Lower lobe of right lung (tissue), 2 donors: ENCODE data around the gene CHAMP1. TPM values are rescaled to one million over a fixed set of nuclear protein-coding genes. Genes with fewer than 3 reads are reported as not detected.

Experiments
- ATAC-seq, 2 donors: fragments of 200-7000 bp; cut with Tn5 transposase; one replicate each; pipeline ENCODE4 v1.9.1; 2020 to 2022; ENCODE audit warnings: mild to moderate bottlenecking in 2 of 2, moderate library complexity in 2 of 2
- DNase-seq: peaks from one replicate; pipeline ENCODE4 v3.0.0-alpha.2; 2020
- H3K27ac ChIP-seq: fragments of 200-600 bp; one replicate; pipeline ENCODE4 v1.8.0; 2022
- H3K27me3 ChIP-seq: fragments of 200-600 bp; one replicate; pipeline ENCODE4 v1.8.0; 2022; ENCODE audit warnings: low read depth
- H3K36me3 ChIP-seq: fragments of 200-600 bp; one replicate; pipeline ENCODE4 v1.8.0; 2022; ENCODE audit warnings: mild to moderate bottlenecking
- H3K4me1 ChIP-seq: fragments of 200-600 bp; one replicate; pipeline ENCODE4 v1.8.0; 2022
- H3K4me3 ChIP-seq: fragments of 200-600 bp; one replicate; pipeline ENCODE4 v1.8.0; 2022; ENCODE audit warnings: mild to moderate bottlenecking
- H3K9me3 ChIP-seq: fragments of 200-600 bp; one replicate; pipeline ENCODE4 v1.8.0; 2022
- intact Hi-C: fragments of 100-400 bp; cut with DNase I; formaldehyde crosslinking; loops from one replicate; pipeline ENCODE4 v1.11.0; 2022
- long read RNA-seq: library from polyadenylated mRNA; unstranded; transcript quantifications from one replicate; pipeline ENCODE4 v2.0.0, GENCODE V29; 2021
- total RNA-seq: library from RNA; stranded (reverse); fragmentation: NEBNext Ultra II Directional; extraction: Animal tissue kit (Norgen Biotek cat#: 25700); gene quantifications from one replicate; pipeline ENCODE4 v1.2.1, GENCODE V29; 2021
- TF ChIP-seq, protein P1 (sequence below): fragments of 200-600 bp; IDR thresholded peaks from one replicate; pipeline ENCODE4 v1.8.0; 2022; ENCODE audit warnings: antibody characterized with exemption, mild to moderate bottlenecking
- donor health status: DM: no; HTN: yes; CAD: no; lungs with severe emphysema.

Gene CHAMP1
- total RNA-seq = 19.3 TPM
- long read RNA-seq, partial matches to known transcripts = 0 of 2 reads
- long read RNA-seq, other reads (novel, unspliced or antisense) = 1 of 2 reads

- ATAC-seq (peak; percentile 98), DNase-seq (peak; percentile 98)
- H3K4me3 ChIP-seq = peak within 1 kb of the TSS; percentile 94
- intact Hi-C loops = no loop called here
- TF ChIP-seq, protein P1, sequence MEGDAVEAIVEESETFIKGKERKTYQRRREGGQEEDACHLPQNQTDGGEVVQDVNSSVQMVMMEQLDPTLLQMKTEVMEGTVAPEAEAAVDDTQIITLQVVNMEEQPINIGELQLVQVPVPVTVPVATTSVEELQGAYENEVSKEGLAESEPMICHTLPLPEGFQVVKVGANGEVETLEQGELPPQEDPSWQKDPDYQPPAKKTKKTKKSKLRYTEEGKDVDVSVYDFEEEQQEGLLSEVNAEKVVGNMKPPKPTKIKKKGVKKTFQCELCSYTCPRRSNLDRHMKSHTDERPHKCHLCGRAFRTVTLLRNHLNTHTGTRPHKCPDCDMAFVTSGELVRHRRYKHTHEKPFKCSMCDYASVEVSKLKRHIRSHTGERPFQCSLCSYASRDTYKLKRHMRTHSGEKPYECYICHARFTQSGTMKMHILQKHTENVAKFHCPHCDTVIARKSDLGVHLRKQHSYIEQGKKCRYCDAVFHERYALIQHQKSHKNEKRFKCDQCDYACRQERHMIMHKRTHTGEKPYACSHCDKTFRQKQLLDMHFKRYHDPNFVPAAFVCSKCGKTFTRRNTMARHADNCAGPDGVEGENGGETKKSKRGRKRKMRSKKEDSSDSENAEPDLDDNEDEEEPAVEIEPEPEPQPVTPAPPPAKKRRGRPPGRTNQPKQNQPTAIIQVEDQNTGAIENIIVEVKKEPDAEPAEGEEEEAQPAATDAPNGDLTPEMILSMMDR = no peak
- no peaks in the 10 kb centered on the region for H3K27me3 ChIP-seq
- no peaks in the 10 kb centered on the region for H3K9me3 ChIP-seq
- peak within 1 kb of the TSS; percentile 95 for H3K27ac ChIP-seq
- peaks cover 37% of the 10 kb centered on the region for H3K4me1 ChIP-seq
- H3K36me3 ChIP-seq = no peaks in the 10 kb centered on the region
These were observed at the start of gene CHAMP1 for GRCh38 chr13:114314074-114314912. Gene CHAMP1, plus strand, starts transcription at chr13:114314503. Its CDS starts 9,340 bp downstream, at chr13:114323843.

DNA sequence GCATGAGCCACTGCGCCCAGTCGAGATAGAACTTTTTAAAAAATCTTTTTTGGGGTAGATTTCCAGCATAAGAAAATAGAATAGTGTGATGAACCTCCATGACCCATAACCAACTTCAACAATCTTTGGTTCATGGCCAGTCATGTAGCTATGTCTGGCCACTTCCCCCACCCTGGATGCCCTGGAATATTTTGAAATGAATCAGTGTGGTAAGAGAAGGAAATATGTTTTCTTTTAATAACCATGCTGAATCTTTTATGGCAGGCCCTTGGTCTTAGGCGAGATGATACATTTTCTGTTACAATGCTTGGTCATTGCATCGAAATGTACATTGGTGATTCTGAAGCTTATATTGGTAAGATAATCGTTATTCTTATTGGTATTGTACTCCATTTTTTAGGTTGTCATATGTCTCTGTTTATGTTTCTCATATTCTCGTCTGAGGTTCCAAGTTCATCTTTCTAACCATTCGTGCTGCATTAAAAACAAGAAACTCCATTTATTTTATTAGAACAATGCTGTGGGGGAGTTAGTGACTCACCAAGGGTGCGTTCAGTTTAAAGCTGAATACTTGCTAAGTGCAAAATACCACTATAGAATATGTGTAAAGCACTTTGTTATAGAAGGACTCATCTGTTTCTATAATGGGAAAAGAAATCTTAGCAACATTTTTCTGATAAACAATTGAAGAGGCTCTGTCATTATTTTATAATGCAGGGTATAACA is 49.3 kb upstream of the CHAMP1 start:
- H3K4me1 ChIP-seq = no peaks in the 10 kb centered on the region
- TF ChIP-seq, protein P1 = no peak
- no peaks in the 10 kb centered on the region for H3K9me3 ChIP-seq
- ATAC-seq (no peak), DNase-seq (no peak)
- intact Hi-C loops = no loop called here
- no peak overlapping the region for H3K4me3 ChIP-seq
- H3K27ac ChIP-seq = no peak overlapping the region
- peaks cover 100% of the 10 kb centered on the region for H3K36me3 ChIP-seq
- H3K27me3 ChIP-seq = no peaks in the 10 kb centered on the region

DNA sequence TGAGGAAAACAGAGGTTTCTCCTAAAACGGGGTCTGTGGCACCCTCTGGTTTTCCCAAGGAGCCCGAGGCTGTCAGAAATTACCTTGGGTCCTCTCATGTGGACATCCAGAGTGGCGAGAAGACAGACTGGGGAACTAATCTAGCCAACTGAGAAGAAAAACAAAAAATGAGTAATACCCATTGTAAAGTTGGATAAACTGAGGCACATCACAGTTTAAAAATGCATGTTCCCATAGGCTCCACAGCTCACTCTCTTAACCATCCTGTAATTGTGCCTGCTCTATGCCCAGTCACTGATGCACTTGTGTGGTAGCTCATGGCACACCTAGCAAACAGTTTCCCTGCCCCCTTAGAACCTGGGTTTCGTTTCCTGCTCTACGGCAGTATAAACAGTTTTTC is 48.1 kb upstream of the CHAMP1 start:
- intact Hi-C loops = no loop called here
- ATAC-seq (no peak), DNase-seq (no peak)
- TF ChIP-seq, protein P1 = no peak
- Histone ChIP-seq H3K27me3 (no peaks in the 10 kb centered on the region), H3K4me3 (no peak overlapping the region), H3K36me3 (peaks cover 95% of the 10 kb centered on the region), H3K9me3 (no peaks in the 10 kb centered on the region), H3K4me1 (no peaks in the 10 kb centered on the region), H3K27ac (no peak overlapping the region)

GRCh38 chr13:114268344-114269280 is 45.7 kb upstream of the CHAMP1 start:
- Histone ChIP-seq H3K9me3 (no peaks in the 10 kb centered on the region), H3K27ac (no peak overlapping the region), H3K27me3 (no peaks in the 10 kb centered on the region), H3K4me3 (no peak overlapping the region), H3K36me3 (peaks cover 91% of the 10 kb centered on the region), H3K4me1 (no peaks in the 10 kb centered on the region)
- DNase-seq = no peak
- ATAC-seq = peak; percentile 21 to 27
- TF ChIP-seq, protein P1 = no peak
- intact Hi-C loops = no loop called here

GRCh38 chr13:114269281-114269770 is 45.0 kb upstream of the CHAMP1 start:
- H3K9me3 ChIP-seq = no peaks in the 10 kb centered on the region
- intact Hi-C loops = no loop called here
- H3K27ac ChIP-seq = no peak overlapping the region
- ATAC-seq (no peak), DNase-seq (no peak)
- H3K27me3 ChIP-seq = no peaks in the 10 kb centered on the region
- no peaks in the 10 kb centered on the region for H3K4me1 ChIP-seq
- TF ChIP-seq, protein P1 = no peak
- H3K36me3 ChIP-seq = peaks cover 91% of the 10 kb centered on the region
- no peak overlapping the region for H3K4me3 ChIP-seq
